ENCODE measurements around the gene UNC5C. TPM values are rescaled to one million over a fixed set of nuclear protein-coding genes. Genes with fewer than 3 reads are reported as not detected.

UNC5C gene
- total and polyA plus RNA-seq, 4 donors = 0.27 to 1.2 (median 0.78) TPM

DNA sequence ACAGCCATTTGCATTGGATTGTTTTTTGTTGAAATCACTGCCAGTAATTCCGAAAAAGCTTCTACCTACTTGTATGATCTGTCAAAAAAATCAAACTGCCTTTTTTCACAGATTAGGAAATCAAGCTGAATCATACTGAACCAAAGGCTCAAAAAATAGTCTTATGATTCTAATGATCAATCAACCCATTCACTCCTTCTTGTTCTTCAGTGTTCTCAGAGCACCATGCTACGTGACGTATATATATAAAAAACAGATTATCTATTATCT is 187.1 kb downstream of the UNC5C start:
- TF ChIP-seq, protein P1, sequence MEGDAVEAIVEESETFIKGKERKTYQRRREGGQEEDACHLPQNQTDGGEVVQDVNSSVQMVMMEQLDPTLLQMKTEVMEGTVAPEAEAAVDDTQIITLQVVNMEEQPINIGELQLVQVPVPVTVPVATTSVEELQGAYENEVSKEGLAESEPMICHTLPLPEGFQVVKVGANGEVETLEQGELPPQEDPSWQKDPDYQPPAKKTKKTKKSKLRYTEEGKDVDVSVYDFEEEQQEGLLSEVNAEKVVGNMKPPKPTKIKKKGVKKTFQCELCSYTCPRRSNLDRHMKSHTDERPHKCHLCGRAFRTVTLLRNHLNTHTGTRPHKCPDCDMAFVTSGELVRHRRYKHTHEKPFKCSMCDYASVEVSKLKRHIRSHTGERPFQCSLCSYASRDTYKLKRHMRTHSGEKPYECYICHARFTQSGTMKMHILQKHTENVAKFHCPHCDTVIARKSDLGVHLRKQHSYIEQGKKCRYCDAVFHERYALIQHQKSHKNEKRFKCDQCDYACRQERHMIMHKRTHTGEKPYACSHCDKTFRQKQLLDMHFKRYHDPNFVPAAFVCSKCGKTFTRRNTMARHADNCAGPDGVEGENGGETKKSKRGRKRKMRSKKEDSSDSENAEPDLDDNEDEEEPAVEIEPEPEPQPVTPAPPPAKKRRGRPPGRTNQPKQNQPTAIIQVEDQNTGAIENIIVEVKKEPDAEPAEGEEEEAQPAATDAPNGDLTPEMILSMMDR (IDR thresholded peaks at IDR 0.05; ENCODE audit: low read depth, low read length, missing input control) = no peak
- TF ChIP-seq TAF1 (conservative IDR thresholded peaks at IDR 0.05) = no peak
- no peak for TF ChIP-seq FOXA2 (IDR thresholded peaks at IDR 0.05)
- TF ChIP-seq FOXA1 (IDR thresholded peaks at IDR 0.05) = no peak
- Histone ChIP-seq H3K4me3 (ENCODE audit: low read depth in 1 of 3, low read length in 3 of 3) (no peak overlapping the region), H3K27me3 (ENCODE audit: control insufficient read depth in 4 of 4, insufficient read depth in 4 of 4, low read length in 3 of 4) (no peaks in the 10 kb centered on the region), H3K27ac (ENCODE audit: low read depth in 1 of 2, low read length in 2 of 2) (no peak overlapping the region), H3K4me1 (ENCODE audit: control insufficient read depth in 4 of 4, insufficient read depth in 4 of 4, low read length in 3 of 4) (peaks cover 0 to 5% (median 0%) of the 10 kb centered on the region in 4 donors), H3K9ac (ENCODE audit: low read depth in 1 of 2, low read length in 2 of 2) (no peak overlapping the region), H3K9me3 (ENCODE audit: control insufficient read depth in 4 of 4, low read length in 3 of 4) (no peaks in the 10 kb centered on the region), H3K36me3 (ENCODE audit: control insufficient read depth in 4 of 4, insufficient read depth in 3 of 4, low read depth in 1 of 4, low read length in 3 of 4) (no peaks in the 10 kb centered on the region)
- DNase-seq (ENCODE audit: low spot score) = no peak
- 76% methylated on average over 3 of the region's 3 CpGs for WGBS

DNA sequence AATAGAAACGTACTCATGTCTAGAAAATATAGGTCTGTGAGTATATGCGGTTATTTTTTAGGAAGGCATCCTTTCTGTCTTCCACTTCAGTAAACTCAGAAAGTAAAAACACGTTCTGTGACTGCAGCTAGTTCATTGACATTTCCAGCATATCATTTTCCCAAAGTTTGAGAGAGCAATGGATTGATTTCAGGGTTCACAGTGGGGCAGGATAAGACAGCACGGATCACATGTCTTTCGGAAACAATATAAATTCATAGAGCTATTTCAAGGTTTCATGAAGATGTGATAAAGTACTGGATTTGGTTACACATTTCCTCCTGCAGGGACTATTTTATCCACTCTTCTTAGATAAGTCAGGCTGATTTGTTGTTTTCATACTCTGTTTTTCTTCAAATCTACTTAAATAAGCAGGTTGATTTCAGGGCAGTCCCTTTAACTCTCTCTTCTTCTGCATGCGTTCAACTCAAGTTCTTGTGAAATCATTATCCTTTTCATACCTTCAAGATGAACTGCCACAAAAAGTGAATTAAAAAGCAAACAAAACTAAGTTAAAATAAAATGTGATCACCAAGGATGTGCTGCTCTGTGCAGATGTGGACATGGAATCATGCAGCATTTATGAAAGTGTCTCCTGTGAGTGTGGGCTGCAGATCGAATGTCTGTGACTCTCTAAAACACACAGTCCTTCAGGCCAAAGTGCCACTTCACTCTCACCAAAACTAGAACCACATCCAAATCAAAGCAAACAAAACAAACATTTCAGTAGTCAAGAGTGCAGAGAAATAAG is 187.7 kb downstream of the UNC5C start:
- no peak overlapping the region for H3K9ac ChIP-seq (ENCODE audit: low read depth in 1 of 2, low read length in 2 of 2)
- no peaks in the 10 kb centered on the region for H3K36me3 ChIP-seq (ENCODE audit: control insufficient read depth in 4 of 4, insufficient read depth in 3 of 4, low read depth in 1 of 4, low read length in 3 of 4)
- TF ChIP-seq TAF1 (conservative IDR thresholded peaks at IDR 0.05) = no peak
- no peak for TF ChIP-seq NR2F2 (IDR thresholded peaks at IDR 0.05)
- no peak for TF ChIP-seq HNF4G (IDR thresholded peaks at IDR 0.05)
- no peak for TF ChIP-seq JUND (IDR thresholded peaks at IDR 0.05)
- no peak for TF ChIP-seq FOXA2 (IDR thresholded peaks at IDR 0.05)
- TF ChIP-seq, protein P2, sequence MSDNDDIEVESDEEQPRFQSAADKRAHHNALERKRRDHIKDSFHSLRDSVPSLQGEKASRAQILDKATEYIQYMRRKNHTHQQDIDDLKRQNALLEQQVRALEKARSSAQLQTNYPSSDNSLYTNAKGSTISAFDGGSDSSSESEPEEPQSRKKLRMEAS (IDR thresholded peaks at IDR 0.05) = no peak
- TF ChIP-seq, protein P1 (IDR thresholded peaks at IDR 0.05; ENCODE audit: low read depth, low read length, missing input control) = no peak
- TF ChIP-seq HNF4A (conservative IDR thresholded peaks at IDR 0.05) = peak in 1 of 2 donors; percentile 64
- TF ChIP-seq RAD21 (IDR thresholded peaks at IDR 0.05) = no peak
- TF ChIP-seq, protein P3, sequence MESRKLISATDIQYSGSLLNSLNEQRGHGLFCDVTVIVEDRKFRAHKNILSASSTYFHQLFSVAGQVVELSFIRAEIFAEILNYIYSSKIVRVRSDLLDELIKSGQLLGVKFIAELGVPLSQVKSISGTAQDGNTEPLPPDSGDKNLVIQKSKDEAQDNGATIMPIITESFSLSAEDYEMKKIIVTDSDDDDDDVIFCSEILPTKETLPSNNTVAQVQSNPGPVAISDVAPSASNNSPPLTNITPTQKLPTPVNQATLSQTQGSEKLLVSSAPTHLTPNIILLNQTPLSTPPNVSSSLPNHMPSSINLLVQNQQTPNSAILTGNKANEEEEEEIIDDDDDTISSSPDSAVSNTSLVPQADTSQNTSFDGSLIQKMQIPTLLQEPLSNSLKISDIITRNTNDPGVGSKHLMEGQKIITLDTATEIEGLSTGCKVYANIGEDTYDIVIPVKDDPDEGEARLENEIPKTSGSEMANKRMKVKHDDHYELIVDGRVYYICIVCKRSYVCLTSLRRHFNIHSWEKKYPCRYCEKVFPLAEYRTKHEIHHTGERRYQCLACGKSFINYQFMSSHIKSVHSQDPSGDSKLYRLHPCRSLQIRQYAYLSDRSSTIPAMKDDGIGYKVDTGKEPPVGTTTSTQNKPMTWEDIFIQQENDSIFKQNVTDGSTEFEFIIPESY (IDR thresholded peaks at IDR 0.05) = no peak
- TF ChIP-seq RXRA (IDR thresholded peaks at IDR 0.05) = peak in 1 of 2 donors; percentile 31
- TF ChIP-seq YY1 (IDR thresholded peaks at IDR 0.05) = peak; percentile 70
- no peak overlapping the region for H3K27ac ChIP-seq (ENCODE audit: low read depth in 1 of 2, low read length in 2 of 2)
- 45% methylated on average over 7 of the region's 7 CpGs for WGBS
- H3K4me3 ChIP-seq (ENCODE audit: low read depth in 1 of 3, low read length in 3 of 3) = no peak overlapping the region
- H3K9me3 ChIP-seq (ENCODE audit: control insufficient read depth in 4 of 4, low read length in 3 of 4) = no peaks in the 10 kb centered on the region
- peaks cover 0 to 5% (median 0%) of the 10 kb centered on the region in 4 donors for H3K4me1 ChIP-seq (ENCODE audit: control insufficient read depth in 4 of 4, insufficient read depth in 4 of 4, low read length in 3 of 4)
- DNase-seq (ENCODE audit: low spot score) = no peak
- H3K27me3 ChIP-seq (ENCODE audit: control insufficient read depth in 4 of 4, insufficient read depth in 4 of 4, low read length in 3 of 4) = no peaks in the 10 kb centered on the region
